Gastroesophageal sphincter (tissue), 4 donors: ENCODE measurements around the gene CSPG4. TPM values are rescaled to one million over a fixed set of nuclear protein-coding genes. Genes with fewer than 3 reads are reported as not detected.
"Not testable (repeated sequence)": the region's sequence is repeated elsewhere in the genome, so short reads cannot be mapped to it uniquely, and the experiment has no call there.

Source experiments
- ATAC-seq: fragments of 150-250 bp; one replicate; pipeline ENCODE4 v1.9.1; 2016; ENCODE audit warnings: mild to moderate bottlenecking, moderate library complexity
- H3K27ac ChIP-seq, 4 donors: fragments of 200-600 bp; sonication (generic) in 3 of 4; 1 replicate in 3 of 4; 2 replicates in 1 of 4; pipeline ENCODE4 v1.5.1; 2016 to 2019
- H3K27me3 ChIP-seq: fragments of 200-600 bp; sonication (generic); one replicate; pipeline ENCODE4 v1.5.1; 2019
- H3K36me3 ChIP-seq, 2 donors: fragments of 200-600 bp; sonication (generic); one replicate each; pipeline ENCODE4 v1.5.1; 2019; ENCODE audit warnings: control low read depth in 1 of 2
- H3K4me1 ChIP-seq, 3 donors: fragments of 200-600 bp; sonication (generic); 1 replicate in 2 of 3; 2 replicates in 1 of 3; pipeline ENCODE4 v1.5.1; 2016 to 2019; ENCODE audit warnings: control low read depth in 2 of 3
- H3K4me3 ChIP-seq, 2 donors: fragments of 200-600 bp; sonication (generic); one replicate each; pipeline ENCODE4 v1.5.1; 2019; ENCODE audit warnings: mild to moderate bottlenecking in 1 of 2, moderate library complexity in 1 of 2
- H3K9me3 ChIP-seq, 3 donors: fragments of 200-600 bp; sonication (generic); one replicate each; pipeline ENCODE4 v1.5.1; 2017 to 2019; ENCODE audit warnings: control low read depth in 2 of 3
- EP300 ChIP-seq: sonication (generic); formaldehyde crosslinking; IDR thresholded peaks from one replicate; pipeline ENCODE4 v1.6.1; 2017; ENCODE audit warnings: antibody characterized with exemption, mild to moderate bottlenecking
- POLR2A ChIP-seq, 2 donors: fragments of 450-650 bp; IDR thresholded peaks; one replicate each; pipeline ENCODE4 v1.6.1; 2017; ENCODE audit warnings: antibody characterized with exemption in 2 of 2, mild to moderate bottlenecking in 2 of 2, moderate library complexity in 1 of 2
- POLR2AphosphoS5 ChIP-seq: sonication (generic); formaldehyde crosslinking; IDR thresholded peaks from one replicate; pipeline ENCODE4 v1.6.1; 2017; ENCODE audit warnings: antibody characterized with exemption
- WGBS, 2 donors: methylation state at CpG; one replicate each; pipeline ENCODE4 v1.1.5; 2018; ENCODE audit warnings: low coverage in 1 of 2; 5-methylcytosine and 5-hydroxymethylcytosine counted together
- total RNA-seq, 4 donors: library from RNA; depleted of rRNA; stranded (reverse); fragments of >200 nt; gene quantifications; one replicate each; pipeline ENCODE4 v1.1.0, GENCODE V29; 2016
- TF ChIP-seq, protein P1 (sequence below), 4 experiments: fragments of 200-600 bp in 2 of 4; fragments of 450-650 bp in 2 of 4; sonication (generic) in 1 of 4; IDR thresholded peaks; one replicate each; pipeline ENCODE4 v1.5.1; 2017 to 2019; ENCODE audit warnings: antibody characterized with exemption in 4 of 4, mild to moderate bottlenecking in 2 of 4, moderate library complexity in 2 of 4

The CSPG4 gene
- total RNA-seq, 4 donors from 2014 or later, result 98.7 to 396 (median 151) TPM

DNA sequence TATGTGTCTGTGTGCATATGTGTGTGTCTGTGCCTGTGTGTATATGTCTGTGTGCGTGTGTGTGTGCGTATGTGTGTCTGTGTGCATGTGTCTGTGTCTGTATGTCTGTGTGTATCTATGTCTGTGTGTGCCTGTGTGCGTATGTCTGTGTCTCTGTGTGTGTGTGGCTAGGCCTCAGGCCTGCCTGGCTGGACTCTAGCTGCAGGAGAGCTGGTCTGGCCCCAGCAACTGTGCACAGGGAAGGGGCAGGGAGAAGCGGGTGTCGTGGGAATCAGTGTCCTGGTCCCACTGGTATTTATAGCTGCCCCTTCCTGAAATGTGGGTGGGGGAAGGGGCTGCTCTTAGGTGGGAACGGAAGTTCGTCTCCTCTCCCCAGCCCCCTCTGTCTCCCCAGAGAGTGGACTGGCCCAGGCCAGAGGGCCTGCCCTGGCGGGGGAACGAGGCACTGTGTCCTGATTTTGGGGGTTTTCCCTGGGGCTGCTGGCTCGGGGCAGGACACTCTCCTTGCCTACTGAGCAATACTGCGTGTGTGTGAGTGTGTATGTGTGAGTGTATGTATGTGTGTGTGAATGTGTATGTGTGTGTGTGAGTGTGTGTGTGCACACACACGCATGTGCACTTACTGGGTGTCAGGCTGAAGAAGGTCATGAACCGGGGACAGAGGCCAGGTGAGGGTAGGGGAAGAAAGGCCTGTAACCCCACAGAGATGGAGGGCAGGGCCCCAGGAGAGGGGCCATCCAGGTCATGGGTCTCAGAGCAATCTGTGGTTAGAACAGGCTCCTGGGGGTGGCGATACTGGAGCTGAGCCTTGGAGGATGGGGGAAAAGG, 6.6 kb downstream of the CSPG4 start:
- WGBS, 2 donors, result 76% methylated on average over 4 of the region's 14 CpGs; no CpG with 5 or more reads in 1 of the 2 donors
- ATAC-seq, result no peak

DNA sequence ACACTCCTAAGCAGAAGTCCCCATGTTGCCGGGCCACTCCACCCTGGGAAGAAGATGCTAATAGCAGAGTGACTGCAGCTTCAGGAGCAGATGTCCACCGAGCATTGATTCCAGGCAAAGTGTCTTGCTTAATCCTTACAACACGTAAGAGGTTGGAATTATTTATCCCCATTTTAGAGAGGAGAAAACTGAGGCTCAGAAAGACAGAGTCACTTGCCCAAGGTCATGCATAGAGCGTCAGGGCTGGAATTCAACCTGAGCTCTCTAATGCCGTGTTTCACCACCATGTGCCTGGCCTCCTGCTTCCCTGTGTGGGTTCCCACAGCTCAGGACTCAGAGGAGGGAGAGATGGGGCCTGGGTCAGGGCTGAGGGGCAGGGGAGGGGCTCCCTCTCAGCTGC, 7.3 kb downstream of the CSPG4 start:
- peaks cover 14 to 79% (median 48%) of the 10 kb centered on the region in 3 donors for H3K4me1 ChIP-seq
- H3K4me3 ChIP-seq, H3K9me3 ChIP-seq, H3K36me3 ChIP-seq, H3K27me3 ChIP-seq, ATAC-seq: not testable (repeated sequence)
- WGBS, 2 donors, result 33 to 40% methylated on average over 5 of the region's 5 CpGs
- peak overlapping the region; percentile 79 to 93 (median 88) for H3K27ac ChIP-seq

More for the DNA sequence above, 6.6 kb downstream of the CSPG4 start:
- no peak overlapping the region for H3K4me3 ChIP-seq
- H3K27me3 ChIP-seq, result no peaks in the 10 kb centered on the region
- H3K36me3 ChIP-seq, result peaks cover 0 to 6% of the 10 kb centered on the region in 2 donors
- peaks cover 14 to 74% (median 41%) of the 10 kb centered on the region in 3 donors for H3K4me1 ChIP-seq
- H3K27ac ChIP-seq, result peak overlapping the region; percentile 79 to 93 (median 88)
- TF ChIP-seq EP300 (no peak), POLR2AphosphoS5 (no peak), POLR2A (IDR thresholded peaks at IDR 0.05) (no peak)
- TF ChIP-seq, protein P1, sequence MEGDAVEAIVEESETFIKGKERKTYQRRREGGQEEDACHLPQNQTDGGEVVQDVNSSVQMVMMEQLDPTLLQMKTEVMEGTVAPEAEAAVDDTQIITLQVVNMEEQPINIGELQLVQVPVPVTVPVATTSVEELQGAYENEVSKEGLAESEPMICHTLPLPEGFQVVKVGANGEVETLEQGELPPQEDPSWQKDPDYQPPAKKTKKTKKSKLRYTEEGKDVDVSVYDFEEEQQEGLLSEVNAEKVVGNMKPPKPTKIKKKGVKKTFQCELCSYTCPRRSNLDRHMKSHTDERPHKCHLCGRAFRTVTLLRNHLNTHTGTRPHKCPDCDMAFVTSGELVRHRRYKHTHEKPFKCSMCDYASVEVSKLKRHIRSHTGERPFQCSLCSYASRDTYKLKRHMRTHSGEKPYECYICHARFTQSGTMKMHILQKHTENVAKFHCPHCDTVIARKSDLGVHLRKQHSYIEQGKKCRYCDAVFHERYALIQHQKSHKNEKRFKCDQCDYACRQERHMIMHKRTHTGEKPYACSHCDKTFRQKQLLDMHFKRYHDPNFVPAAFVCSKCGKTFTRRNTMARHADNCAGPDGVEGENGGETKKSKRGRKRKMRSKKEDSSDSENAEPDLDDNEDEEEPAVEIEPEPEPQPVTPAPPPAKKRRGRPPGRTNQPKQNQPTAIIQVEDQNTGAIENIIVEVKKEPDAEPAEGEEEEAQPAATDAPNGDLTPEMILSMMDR (IDR thresholded peaks at IDR 0.05), result no peak
- H3K9me3 ChIP-seq, result no peaks in the 10 kb centered on the region

DNA sequence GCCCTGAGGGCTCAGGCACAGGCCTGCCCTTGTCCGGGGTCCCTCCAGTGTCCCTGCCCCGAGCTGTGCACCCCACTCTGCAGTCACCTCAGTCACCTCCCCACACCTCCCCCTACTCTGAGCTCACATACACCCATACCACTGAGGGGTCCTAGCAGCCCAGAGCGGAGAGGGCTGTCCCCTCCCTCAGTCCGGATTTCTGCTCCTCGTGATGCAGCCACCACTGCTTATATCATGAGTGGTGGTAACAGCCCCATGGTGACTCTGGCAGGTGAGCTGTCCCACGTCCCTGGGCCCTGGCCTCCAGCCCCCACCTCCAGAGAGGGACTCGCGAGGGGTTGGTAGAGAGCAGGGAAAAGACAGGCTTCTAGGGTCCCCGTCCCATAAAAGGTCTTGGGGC, 8.0 kb downstream of the CSPG4 start:
- no peak for TF ChIP-seq POLR2AphosphoS5
- TF ChIP-seq EP300, result no peak
- TF ChIP-seq, protein P1 (IDR thresholded peaks at IDR 0.05), result no peak
- TF ChIP-seq POLR2A (IDR thresholded peaks at IDR 0.05), result no peak
- Histone ChIP-seq H3K9me3 (no peaks in the 10 kb centered on the region), H3K36me3 (peaks cover 0 to 6% of the 10 kb centered on the region in 2 donors), H3K27me3 (no peaks in the 10 kb centered on the region), H3K4me1 (peaks cover 14 to 82% (median 54%) of the 10 kb centered on the region in 3 donors), H3K27ac (peak overlapping the region; percentile 79 to 93 (median 88)), H3K4me3 (peak overlapping the region in 1 of 2 donors; percentile 5)
- no CpG with 5 or more reads among the region's 9 CpGs for WGBS, 2 donors
- no peak for ATAC-seq

DNA sequence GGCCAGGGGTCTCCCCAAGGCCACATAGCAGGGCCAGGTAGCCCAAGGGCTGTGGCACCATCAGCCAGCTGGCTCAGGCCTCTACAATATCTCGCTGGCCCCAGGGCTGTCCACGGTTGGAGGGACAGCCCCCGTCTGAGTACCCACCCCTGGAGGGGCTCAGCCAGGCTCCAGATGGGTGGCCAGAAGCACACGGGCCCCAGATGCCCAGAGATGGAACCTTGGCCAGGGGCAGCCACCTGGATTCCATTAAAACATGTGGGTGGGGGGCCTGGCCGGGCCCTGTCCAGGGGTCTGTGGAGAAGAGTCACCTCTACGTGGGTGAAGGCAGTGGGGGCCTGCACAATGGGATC, 8.4 kb downstream of the CSPG4 start:
- no peaks in the 10 kb centered on the region for H3K9me3 ChIP-seq
- peaks cover 14 to 82% (median 57%) of the 10 kb centered on the region in 3 donors for H3K4me1 ChIP-seq
- H3K27me3 ChIP-seq, result no peaks in the 10 kb centered on the region
- H3K4me3 ChIP-seq, result peak overlapping the region in 1 of 2 donors; percentile 5
- TF ChIP-seq, protein P1 (IDR thresholded peaks at IDR 0.05), result no peak
- no peak for TF ChIP-seq POLR2AphosphoS5
- TF ChIP-seq POLR2A (IDR thresholded peaks at IDR 0.05), result no peak
- ATAC-seq, result no peak
- H3K36me3 ChIP-seq, result peaks cover 0 to 6% of the 10 kb centered on the region in 2 donors
- no CpG with 5 or more reads among the region's 6 CpGs for WGBS, 2 donors
- H3K27ac ChIP-seq, result peak overlapping the region; percentile 79 to 93 (median 88)

DNA sequence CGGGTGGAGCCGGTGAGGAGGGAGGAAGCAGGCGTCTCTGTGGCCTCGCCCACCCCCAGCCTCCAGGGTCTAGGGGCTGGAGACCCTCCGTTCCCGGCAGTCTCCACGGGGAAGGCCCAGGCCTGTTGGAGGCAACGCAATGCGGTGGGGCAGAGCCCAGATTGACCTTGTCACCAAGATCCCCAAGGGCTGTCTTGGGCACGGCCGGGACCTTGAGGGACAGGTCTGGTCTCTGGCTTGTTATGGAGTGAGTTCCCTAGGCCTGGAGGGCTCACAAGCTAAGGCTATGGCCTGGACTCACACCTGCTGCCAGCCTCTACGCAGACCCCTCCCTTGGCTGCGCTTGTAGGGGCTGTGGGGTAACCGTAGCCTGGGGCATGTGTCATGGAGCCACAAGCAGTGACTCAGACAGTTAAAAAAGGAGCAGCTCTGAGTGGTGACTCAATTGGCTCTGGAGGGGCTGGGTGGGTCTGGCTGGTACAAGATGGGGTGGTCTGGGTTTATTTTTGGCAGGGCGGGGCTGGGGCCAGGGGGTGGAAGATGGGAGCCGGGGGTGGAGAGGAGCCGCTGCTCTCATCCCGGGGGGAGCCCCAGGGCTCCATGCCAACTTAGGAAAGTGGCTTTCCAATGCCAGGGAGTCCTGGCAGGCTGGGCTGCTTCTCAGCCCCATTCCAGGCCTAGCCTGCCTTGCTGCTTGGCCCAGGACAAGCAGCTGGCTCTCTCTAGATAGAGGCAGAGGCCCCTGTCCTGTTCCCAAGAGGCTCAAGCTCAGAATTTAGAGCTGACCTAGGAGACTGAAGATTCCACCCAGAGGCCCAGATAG, 9.0 kb downstream of the CSPG4 start:
- H3K36me3 ChIP-seq, H3K9me3 ChIP-seq, H3K27me3 ChIP-seq, H3K4me3 ChIP-seq: not testable (repeated sequence)
- no CpG with 5 or more reads among the region's 18 CpGs for WGBS, 2 donors
- Histone ChIP-seq H3K27ac (peak overlapping the region; percentile 79 to 93 (median 88)), H3K4me1 (peaks cover 14 to 82% (median 55%) of the 10 kb centered on the region in 3 donors)
- ATAC-seq, result peak; percentile 45
